Smooth muscle cell of the umbilical artery (primary cell): ENCODE results near the gene NSUN7. TPM values are rescaled to one million over a fixed set of nuclear protein-coding genes. Genes with fewer than 3 reads are reported as not detected.

Experiments
- total RNA-seq: library from RNA; depleted of rRNA; stranded (reverse); fragments of >200 nt; gene quantifications from 2 replicates; pipeline ENCODE4 v1.2.3, GENCODE V29; 2014

The NSUN7 gene
- 0.30 TPM in 1 of 2 replicates, not detected in the other for total RNA-seq

GRCh38 chr4:40749717-40750460 is at the start of gene NSUN7:
Gene NSUN7 (plus strand): TSS chr4:40749955. CDS start chr4:40750694, 739 bp downstream.

Other genes starting within 250 kb of the NSUN7 start
- 3.2 and 7.1 TPM in 2 replicates for gene RBM47, start 120.1 kb upstream of the NSUN7 start, total RNA-seq